Measurements from ENCODE around the gene ADAMTS14.

DNA sequence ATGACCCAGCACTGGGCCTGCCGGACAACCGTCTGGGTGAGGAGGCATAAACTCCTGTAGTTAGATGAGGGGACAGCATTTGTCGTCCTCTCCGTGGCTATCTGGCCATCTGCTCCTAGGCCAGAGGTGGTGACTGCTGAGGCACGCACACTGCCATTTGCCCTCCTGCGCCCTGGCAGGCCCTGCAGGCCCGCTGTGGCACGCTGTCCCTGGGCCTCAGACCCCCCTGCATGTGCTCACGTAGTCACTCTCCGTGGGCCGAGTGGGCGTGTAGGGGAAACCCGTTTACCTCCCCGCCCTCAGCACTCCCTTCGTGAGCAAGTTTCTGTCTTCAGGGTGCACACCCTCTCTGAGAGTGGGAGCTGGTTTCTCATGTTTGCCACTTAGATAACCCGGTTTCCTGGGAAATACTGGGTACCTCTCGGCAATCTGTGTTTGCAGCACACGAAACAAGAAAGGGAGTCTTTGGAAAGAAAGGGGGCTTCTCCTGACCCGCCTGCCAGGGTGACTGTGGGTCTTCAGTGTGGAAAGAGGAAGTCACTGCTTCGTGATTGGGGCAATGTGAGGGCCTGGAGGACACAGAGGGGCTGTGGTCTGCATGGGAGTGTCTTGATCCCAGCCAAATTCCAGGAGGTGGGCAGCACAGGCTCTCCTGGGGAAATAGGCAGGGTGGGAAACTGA lies 10.8 kb downstream of the ADAMTS14 start:
- TF ChIP-seq, protein P1, sequence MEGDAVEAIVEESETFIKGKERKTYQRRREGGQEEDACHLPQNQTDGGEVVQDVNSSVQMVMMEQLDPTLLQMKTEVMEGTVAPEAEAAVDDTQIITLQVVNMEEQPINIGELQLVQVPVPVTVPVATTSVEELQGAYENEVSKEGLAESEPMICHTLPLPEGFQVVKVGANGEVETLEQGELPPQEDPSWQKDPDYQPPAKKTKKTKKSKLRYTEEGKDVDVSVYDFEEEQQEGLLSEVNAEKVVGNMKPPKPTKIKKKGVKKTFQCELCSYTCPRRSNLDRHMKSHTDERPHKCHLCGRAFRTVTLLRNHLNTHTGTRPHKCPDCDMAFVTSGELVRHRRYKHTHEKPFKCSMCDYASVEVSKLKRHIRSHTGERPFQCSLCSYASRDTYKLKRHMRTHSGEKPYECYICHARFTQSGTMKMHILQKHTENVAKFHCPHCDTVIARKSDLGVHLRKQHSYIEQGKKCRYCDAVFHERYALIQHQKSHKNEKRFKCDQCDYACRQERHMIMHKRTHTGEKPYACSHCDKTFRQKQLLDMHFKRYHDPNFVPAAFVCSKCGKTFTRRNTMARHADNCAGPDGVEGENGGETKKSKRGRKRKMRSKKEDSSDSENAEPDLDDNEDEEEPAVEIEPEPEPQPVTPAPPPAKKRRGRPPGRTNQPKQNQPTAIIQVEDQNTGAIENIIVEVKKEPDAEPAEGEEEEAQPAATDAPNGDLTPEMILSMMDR (IDR thresholded peaks at IDR 0.05) = no peak
- TF ChIP-seq SP1 (CRISPR knock-in tag; conservative IDR thresholded peaks at IDR 0.05) (no peak), ATF1 (CRISPR knock-in tag; IDR thresholded peaks at IDR 0.05) (no peak), EMX1 (CRISPR knock-in tag; IDR thresholded peaks at IDR 0.05) (no peak), TEAD4 (CRISPR knock-in tag; IDR thresholded peaks at IDR 0.05) (no peak), JUN (CRISPR knock-in tag; IDR thresholded peaks at IDR 0.05) (no peak), FOXK1 (CRISPR knock-in tag; IDR thresholded peaks at IDR 0.05) (no peak)
- TF ChIP-seq, protein P2, sequence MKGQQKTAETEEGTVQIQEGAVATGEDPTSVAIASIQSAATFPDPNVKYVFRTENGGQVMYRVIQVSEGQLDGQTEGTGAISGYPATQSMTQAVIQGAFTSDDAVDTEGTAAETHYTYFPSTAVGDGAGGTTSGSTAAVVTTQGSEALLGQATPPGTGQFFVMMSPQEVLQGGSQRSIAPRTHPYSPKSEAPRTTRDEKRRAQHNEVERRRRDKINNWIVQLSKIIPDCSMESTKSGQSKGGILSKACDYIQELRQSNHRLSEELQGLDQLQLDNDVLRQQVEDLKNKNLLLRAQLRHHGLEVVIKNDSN (CRISPR knock-in tag; IDR thresholded peaks at IDR 0.05) = no peak
- TF ChIP-seq, protein P3, sequence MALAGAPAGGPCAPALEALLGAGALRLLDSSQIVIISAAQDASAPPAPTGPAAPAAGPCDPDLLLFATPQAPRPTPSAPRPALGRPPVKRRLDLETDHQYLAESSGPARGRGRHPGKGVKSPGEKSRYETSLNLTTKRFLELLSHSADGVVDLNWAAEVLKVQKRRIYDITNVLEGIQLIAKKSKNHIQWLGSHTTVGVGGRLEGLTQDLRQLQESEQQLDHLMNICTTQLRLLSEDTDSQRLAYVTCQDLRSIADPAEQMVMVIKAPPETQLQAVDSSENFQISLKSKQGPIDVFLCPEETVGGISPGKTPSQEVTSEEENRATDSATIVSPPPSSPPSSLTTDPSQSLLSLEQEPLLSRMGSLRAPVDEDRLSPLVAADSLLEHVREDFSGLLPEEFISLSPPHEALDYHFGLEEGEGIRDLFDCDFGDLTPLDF (CRISPR knock-in tag; IDR thresholded peaks at IDR 0.05) = no peak
- TF ChIP-seq, protein P4, sequence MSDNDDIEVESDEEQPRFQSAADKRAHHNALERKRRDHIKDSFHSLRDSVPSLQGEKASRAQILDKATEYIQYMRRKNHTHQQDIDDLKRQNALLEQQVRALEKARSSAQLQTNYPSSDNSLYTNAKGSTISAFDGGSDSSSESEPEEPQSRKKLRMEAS (CRISPR knock-in tag; IDR thresholded peaks at IDR 0.05) = no peak
- TF ChIP-seq, protein P5, sequence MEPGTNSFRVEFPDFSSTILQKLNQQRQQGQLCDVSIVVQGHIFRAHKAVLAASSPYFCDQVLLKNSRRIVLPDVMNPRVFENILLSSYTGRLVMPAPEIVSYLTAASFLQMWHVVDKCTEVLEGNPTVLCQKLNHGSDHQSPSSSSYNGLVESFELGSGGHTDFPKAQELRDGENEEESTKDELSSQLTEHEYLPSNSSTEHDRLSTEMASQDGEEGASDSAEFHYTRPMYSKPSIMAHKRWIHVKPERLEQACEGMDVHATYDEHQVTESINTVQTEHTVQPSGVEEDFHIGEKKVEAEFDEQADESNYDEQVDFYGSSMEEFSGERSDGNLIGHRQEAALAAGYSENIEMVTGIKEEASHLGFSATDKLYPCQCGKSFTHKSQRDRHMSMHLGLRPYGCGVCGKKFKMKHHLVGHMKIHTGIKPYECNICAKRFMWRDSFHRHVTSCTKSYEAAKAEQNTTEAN (CRISPR knock-in tag; IDR thresholded peaks at IDR 0.05) = no peak
- TF ChIP-seq, protein P6, sequence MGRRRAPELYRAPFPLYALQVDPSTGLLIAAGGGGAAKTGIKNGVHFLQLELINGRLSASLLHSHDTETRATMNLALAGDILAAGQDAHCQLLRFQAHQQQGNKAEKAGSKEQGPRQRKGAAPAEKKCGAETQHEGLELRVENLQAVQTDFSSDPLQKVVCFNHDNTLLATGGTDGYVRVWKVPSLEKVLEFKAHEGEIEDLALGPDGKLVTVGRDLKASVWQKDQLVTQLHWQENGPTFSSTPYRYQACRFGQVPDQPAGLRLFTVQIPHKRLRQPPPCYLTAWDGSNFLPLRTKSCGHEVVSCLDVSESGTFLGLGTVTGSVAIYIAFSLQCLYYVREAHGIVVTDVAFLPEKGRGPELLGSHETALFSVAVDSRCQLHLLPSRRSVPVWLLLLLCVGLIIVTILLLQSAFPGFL (CRISPR knock-in tag; IDR thresholded peaks at IDR 0.05; ENCODE audit: borderline replicate concordance) = no peak
- TF ChIP-seq, protein P7, sequence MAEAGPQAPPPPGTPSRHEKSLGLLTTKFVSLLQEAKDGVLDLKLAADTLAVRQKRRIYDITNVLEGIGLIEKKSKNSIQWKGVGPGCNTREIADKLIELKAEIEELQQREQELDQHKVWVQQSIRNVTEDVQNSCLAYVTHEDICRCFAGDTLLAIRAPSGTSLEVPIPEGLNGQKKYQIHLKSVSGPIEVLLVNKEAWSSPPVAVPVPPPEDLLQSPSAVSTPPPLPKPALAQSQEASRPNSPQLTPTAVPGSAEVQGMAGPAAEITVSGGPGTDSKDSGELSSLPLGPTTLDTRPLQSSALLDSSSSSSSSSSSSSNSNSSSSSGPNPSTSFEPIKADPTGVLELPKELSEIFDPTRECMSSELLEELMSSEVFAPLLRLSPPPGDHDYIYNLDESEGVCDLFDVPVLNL (CRISPR knock-in tag; IDR thresholded peaks at IDR 0.05; ENCODE audit: borderline replicate concordance, low read depth) = no peak

Data from WTC11 (cell line).